ENCODE data around the gene KCNN3.
A peak's percentile ranks its signal among the peaks of the same experiment; 100 is the strongest.

KCNN3 gene

GRCh38 chr1:154730259-154730658 is 139.8 kb downstream of the KCNN3 start:
- peak; percentile 64 for DNase-seq (ENCODE audit: low read depth, low spot score)

- no peak for DNase-seq (ENCODE audit: low read depth, low spot score)
Measured at GRCh38 chr1:154729577-154729976, 140.5 kb downstream of the KCNN3 start.

GRCh38 chr1:154729031-154729442 is 141.0 kb downstream of the KCNN3 start:
- DNase-seq (ENCODE audit: low read depth, low spot score): no peak

GRCh38 chr1:154726896-154727753 is 143.0 kb downstream of the KCNN3 start:
- DNase-seq (ENCODE audit: low read depth, low spot score): no peak

- DNase-seq (ENCODE audit: low read depth, low spot score): no peak
Measured at GRCh38 chr1:154726443-154726842, 143.6 kb downstream of the KCNN3 start.

- no peak for DNase-seq (ENCODE audit: low read depth, low spot score)
Measured at GRCh38 chr1:154725865-154726264, 144.2 kb downstream of the KCNN3 start.

- no peak for DNase-seq (ENCODE audit: low read depth, low spot score)
Measured at GRCh38 chr1:154720328-154721297, 149.5 kb downstream of the KCNN3 start.

- no peak for DNase-seq (ENCODE audit: low read depth, low spot score)
Measured at GRCh38 chr1:154719586-154720327, 150.3 kb downstream of the KCNN3 start.

- no peak for DNase-seq (ENCODE audit: low read depth, low spot score)
Measured at GRCh38 chr1:154718566-154718965, 151.5 kb downstream of the KCNN3 start.

- DNase-seq (ENCODE audit: low read depth, low spot score): no peak
Measured at GRCh38 chr1:154717528-154717924, 152.6 kb downstream of the KCNN3 start.

GRCh38 chr1:154716614-154717527 is 153.2 kb downstream of the KCNN3 start:
- no peak for DNase-seq (ENCODE audit: low read depth, low spot score)

- DNase-seq (ENCODE audit: low read depth, low spot score): no peak
Measured at GRCh38 chr1:154716011-154716410, 154.1 kb downstream of the KCNN3 start.

GRCh38 chr1:154715385-154715784 is 154.7 kb downstream of the KCNN3 start:
- DNase-seq (ENCODE audit: low read depth, low spot score): no peak

GRCh38 chr1:154714638-154715037 is 155.4 kb downstream of the KCNN3 start:
- DNase-seq (ENCODE audit: low read depth, low spot score): no peak

GRCh38 chr1:154714052-154714623 is 155.9 kb downstream of the KCNN3 start:
- DNase-seq (ENCODE audit: low read depth, low spot score): no peak

GRCh38 chr1:154713005-154713404 is 157.1 kb downstream of the KCNN3 start:
- DNase-seq (ENCODE audit: low read depth, low spot score): no peak

- no peak for DNase-seq (ENCODE audit: low read depth, low spot score)
Measured at GRCh38 chr1:154712166-154712810, 157.8 kb downstream of the KCNN3 start.

- DNase-seq (ENCODE audit: low read depth, low spot score): no peak
Measured at GRCh38 chr1:154711416-154711815, 158.7 kb downstream of the KCNN3 start.

GRCh38 chr1:154710106-154710505 is 160.0 kb downstream of the KCNN3 start:
- DNase-seq (ENCODE audit: low read depth, low spot score): no peak
